ENCODE data around the gene ALG5. TPM values are rescaled to one million over a fixed set of nuclear protein-coding genes. Genes with fewer than 3 reads are reported as not detected.

The ALG5 gene
- total and polyA plus RNA-seq, 2 experiments from 2014 or later, result 29.6 to 76.2 TPM

- H3K9ac ChIP-seq, result no peak overlapping the region
- DNase-seq, result no peak
- H3K9me3 ChIP-seq (ENCODE audit: low read depth), result no peaks in the 10 kb centered on the region
- no peak overlapping the region for H3K4me2 ChIP-seq (ENCODE audit: unreplicated experiment)
- H4K20me1 ChIP-seq (ENCODE audit: insufficient read depth), result no peaks in the 10 kb centered on the region
- H3K9me2 ChIP-seq (ENCODE audit: insufficient read depth), result no peaks in the 10 kb centered on the region
- H3K36me3 ChIP-seq (ENCODE audit: low read depth), result no peaks in the 10 kb centered on the region
- TF ChIP-seq EZH2 (IDR thresholded peaks at IDR 0.05; ENCODE audit: insufficient read depth, poor library complexity, severe bottlenecking), result no peak
- no peak for TF ChIP-seq EZH2phosphoT487 (IDR thresholded peaks at IDR 0.05; ENCODE audit: insufficient read depth, low read depth)
- no peak overlapping the region for H3K27ac ChIP-seq
- no peak overlapping the region for H3K4me3 ChIP-seq
- 96 to 97% methylated on average over 4 of the region's 4 CpGs for WGBS, 2 experiments (ENCODE audit: low coverage in 1 of 2, low lambda C conversion rate in 2 of 2, missing lambda C conversion rate in 2 of 2)
- H3K79me2 ChIP-seq (ENCODE audit: insufficient read depth), result peaks cover 85% of the 10 kb centered on the region
- no peaks in the 10 kb centered on the region for H3K27me3 ChIP-seq (replicated peaks; ENCODE audit: insufficient read depth)
- H2AFZ ChIP-seq, result no peak overlapping the region
- peaks cover 18% of the 10 kb centered on the region for H3K4me1 ChIP-seq (ENCODE audit: insufficient read depth)
- in situ Hi-C loops (cut with MboI), result no loop called here
- peaks cover 12% of the 10 kb centered on the region for H3F3A ChIP-seq (ENCODE audit: insufficient read depth)
Measured at GRCh38 chr13:36914648-36915047, 84.5 kb downstream of the ALG5 start.

GRCh38 chr13:36913463-36913862, 85.7 kb downstream of the ALG5 start:
- DNase-seq, result no peak
- no peaks in the 10 kb centered on the region for H3K36me3 ChIP-seq (ENCODE audit: low read depth)
- no peaks in the 10 kb centered on the region for H3K9me2 ChIP-seq (ENCODE audit: insufficient read depth)
- H3K79me2 ChIP-seq (ENCODE audit: insufficient read depth), result peaks cover 97% of the 10 kb centered on the region
- no peak overlapping the region for H3K4me2 ChIP-seq (ENCODE audit: unreplicated experiment)
- in situ Hi-C loops (cut with MboI), result no loop called here
- peaks cover 15% of the 10 kb centered on the region for H3K4me1 ChIP-seq (ENCODE audit: insufficient read depth)
- no peak overlapping the region for H2AFZ ChIP-seq
- no peak overlapping the region for H3K27ac ChIP-seq
- H3K9ac ChIP-seq, result no peak overlapping the region
- H3F3A ChIP-seq (ENCODE audit: insufficient read depth), result peaks cover 5% of the 10 kb centered on the region; the same call in 1 of the 2 replicates
- no peak overlapping the region for H3K4me3 ChIP-seq
- H4K20me1 ChIP-seq (ENCODE audit: insufficient read depth), result no peaks in the 10 kb centered on the region
- TF ChIP-seq EZH2 (IDR thresholded peaks at IDR 0.05; ENCODE audit: insufficient read depth, poor library complexity, severe bottlenecking) (no peak), EZH2phosphoT487 (IDR thresholded peaks at IDR 0.05; ENCODE audit: insufficient read depth, low read depth) (no peak)
- no peaks in the 10 kb centered on the region for H3K27me3 ChIP-seq (replicated peaks; ENCODE audit: insufficient read depth)
- no peaks in the 10 kb centered on the region for H3K9me3 ChIP-seq (ENCODE audit: low read depth)

- Histone ChIP-seq H3K4me2 (ENCODE audit: unreplicated experiment) (no peak overlapping the region), H3K9ac (no peak overlapping the region), H3K9me3 (ENCODE audit: low read depth) (no peaks in the 10 kb centered on the region), H3K27ac (no peak overlapping the region), H2AFZ (no peak overlapping the region), H3K9me2 (ENCODE audit: insufficient read depth) (no peaks in the 10 kb centered on the region), H3K27me3 (replicated peaks; ENCODE audit: insufficient read depth) (no peaks in the 10 kb centered on the region), H3K4me1 (ENCODE audit: insufficient read depth) (peaks cover 10% of the 10 kb centered on the region), H3F3A (ENCODE audit: insufficient read depth) (no peaks in the 10 kb centered on the region), H3K36me3 (ENCODE audit: low read depth) (no peaks in the 10 kb centered on the region), H3K79me2 (ENCODE audit: insufficient read depth) (peaks cover 98% of the 10 kb centered on the region), H3K4me3 (no peak overlapping the region), H4K20me1 (ENCODE audit: insufficient read depth) (no peaks in the 10 kb centered on the region)
- WGBS, 2 experiments (ENCODE audit: low coverage in 1 of 2, low lambda C conversion rate in 2 of 2, missing lambda C conversion rate in 2 of 2), result 98 to 100% methylated on average over 2 of the region's 2 CpGs
- peak; percentile 18 for DNase-seq
- in situ Hi-C loops (cut with MboI), result no loop called here
- TF ChIP-seq EZH2phosphoT487 (IDR thresholded peaks at IDR 0.05; ENCODE audit: insufficient read depth, low read depth) (no peak), EZH2 (IDR thresholded peaks at IDR 0.05; ENCODE audit: insufficient read depth, poor library complexity, severe bottlenecking) (no peak)
Measured at GRCh38 chr13:36912973-36913372, 86.2 kb downstream of the ALG5 start.

- no peaks in the 10 kb centered on the region for H3K9me2 ChIP-seq (ENCODE audit: insufficient read depth)
- TF ChIP-seq EZH2phosphoT487 (IDR thresholded peaks at IDR 0.05; ENCODE audit: insufficient read depth, low read depth), result no peak
- TF ChIP-seq EZH2 (IDR thresholded peaks at IDR 0.05; ENCODE audit: insufficient read depth, poor library complexity, severe bottlenecking), result no peak
- no peak overlapping the region for H3K4me3 ChIP-seq
- no peak overlapping the region for H2AFZ ChIP-seq
- peaks cover 4% of the 10 kb centered on the region for H3K4me1 ChIP-seq (ENCODE audit: insufficient read depth)
- no peaks in the 10 kb centered on the region for H3K27me3 ChIP-seq (replicated peaks; ENCODE audit: insufficient read depth)
- H4K20me1 ChIP-seq (ENCODE audit: insufficient read depth), result no peaks in the 10 kb centered on the region
- H3K9me3 ChIP-seq (ENCODE audit: low read depth), result no peaks in the 10 kb centered on the region
- no peaks in the 10 kb centered on the region for H3F3A ChIP-seq (ENCODE audit: insufficient read depth)
- H3K4me2 ChIP-seq (ENCODE audit: unreplicated experiment), result no peak overlapping the region
- in situ Hi-C loops (cut with MboI), result no loop called here
- no peak overlapping the region for H3K27ac ChIP-seq
- no peak for DNase-seq
- peaks cover 98% of the 10 kb centered on the region for H3K79me2 ChIP-seq (ENCODE audit: insufficient read depth)
- no peaks in the 10 kb centered on the region for H3K36me3 ChIP-seq (ENCODE audit: low read depth)
- no peak overlapping the region for H3K9ac ChIP-seq
Measured at GRCh38 chr13:36912369-36912768, 86.8 kb downstream of the ALG5 start.

GRCh38 chr13:36910545-36910944, 88.6 kb downstream of the ALG5 start:
- H3K9me2 ChIP-seq (ENCODE audit: insufficient read depth), result no peaks in the 10 kb centered on the region
- H3K4me2 ChIP-seq (ENCODE audit: unreplicated experiment), result no peak overlapping the region
- peaks cover 96% of the 10 kb centered on the region for H3K79me2 ChIP-seq (ENCODE audit: insufficient read depth)
- in situ Hi-C loops (cut with MboI), result no loop called here
- no peak for DNase-seq
- H3K27ac ChIP-seq, result no peak overlapping the region
- no peaks in the 10 kb centered on the region for H4K20me1 ChIP-seq (ENCODE audit: insufficient read depth)
- H3K27me3 ChIP-seq (replicated peaks; ENCODE audit: insufficient read depth), result no peaks in the 10 kb centered on the region
- H3K36me3 ChIP-seq (ENCODE audit: low read depth), result no peaks in the 10 kb centered on the region
- TF ChIP-seq EZH2 (IDR thresholded peaks at IDR 0.05; ENCODE audit: insufficient read depth, poor library complexity, severe bottlenecking) (no peak), EZH2phosphoT487 (IDR thresholded peaks at IDR 0.05; ENCODE audit: insufficient read depth, low read depth) (no peak)
- no peaks in the 10 kb centered on the region for H3F3A ChIP-seq (ENCODE audit: insufficient read depth)
- no peak overlapping the region for H3K9ac ChIP-seq
- H3K9me3 ChIP-seq (ENCODE audit: low read depth), result no peaks in the 10 kb centered on the region
- H3K4me1 ChIP-seq (ENCODE audit: insufficient read depth), result no peaks in the 10 kb centered on the region
- WGBS, 2 experiments (ENCODE audit: low coverage in 1 of 2, low lambda C conversion rate in 2 of 2, missing lambda C conversion rate in 2 of 2), result 96 to 100% methylated on average over 1 of the region's 1 CpG
- H3K4me3 ChIP-seq, result no peak overlapping the region
- H2AFZ ChIP-seq, result no peak overlapping the region
